HG03095 (cell line): ENCODE measurements around the gene POU5F2.

ENCODE experiments used
- ATAC-seq: cut with Tn5 transposase; IDR thresholded peaks from one replicate; pipeline ENCODE4 v1.9.1; 2021; ENCODE audit warnings: moderate library complexity; ENCODE audit not compliant: unreplicated experiment

Gene POU5F2

DNA sequence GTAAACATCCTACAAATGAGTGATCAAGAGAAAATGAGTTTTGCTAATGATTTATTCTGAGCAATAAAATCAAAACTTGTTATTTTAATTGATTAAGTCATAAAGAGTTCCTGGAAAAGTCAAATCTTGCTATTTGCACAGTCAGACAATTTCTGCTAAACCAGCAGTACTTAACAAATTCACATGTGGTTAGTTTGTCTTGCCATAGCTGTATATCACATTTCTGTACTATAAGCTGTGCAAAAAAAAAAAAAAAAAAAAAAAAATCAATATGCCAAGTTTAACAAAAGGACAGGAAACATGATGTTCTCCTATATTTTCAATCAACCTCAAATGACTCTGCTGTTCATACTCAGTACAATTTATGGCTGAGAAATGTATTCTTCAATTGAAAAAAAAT lies 24.9 kb downstream of the POU5F2 start:
- ATAC-seq: no peak

DNA sequence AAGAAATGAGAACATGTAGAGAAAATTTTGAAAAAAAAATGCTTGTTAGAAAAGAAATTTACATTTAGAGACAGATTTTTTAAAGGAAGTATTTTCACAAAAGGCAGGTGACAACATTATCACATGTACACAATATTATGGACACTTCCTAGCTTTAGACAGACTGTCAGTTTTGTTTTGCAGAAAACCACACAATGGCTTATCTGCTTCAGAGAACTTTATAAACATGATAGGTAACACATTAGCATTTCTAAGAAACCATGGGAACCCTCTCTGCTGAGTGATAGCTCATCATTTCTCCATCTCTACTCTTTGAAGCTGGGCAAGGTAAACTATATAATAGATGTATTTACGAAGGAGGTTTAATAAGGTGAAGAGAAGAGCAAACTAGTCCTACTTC lies 25.6 kb downstream of the POU5F2 start:
- no peak for ATAC-seq

- no peak for ATAC-seq
Observed at GRCh38 chr5:93715327-93715726, 26.1 kb downstream of the POU5F2 start.

GRCh38 chr5:93708442-93708841 lies 33.0 kb downstream of the POU5F2 start:
- ATAC-seq: no peak

DNA sequence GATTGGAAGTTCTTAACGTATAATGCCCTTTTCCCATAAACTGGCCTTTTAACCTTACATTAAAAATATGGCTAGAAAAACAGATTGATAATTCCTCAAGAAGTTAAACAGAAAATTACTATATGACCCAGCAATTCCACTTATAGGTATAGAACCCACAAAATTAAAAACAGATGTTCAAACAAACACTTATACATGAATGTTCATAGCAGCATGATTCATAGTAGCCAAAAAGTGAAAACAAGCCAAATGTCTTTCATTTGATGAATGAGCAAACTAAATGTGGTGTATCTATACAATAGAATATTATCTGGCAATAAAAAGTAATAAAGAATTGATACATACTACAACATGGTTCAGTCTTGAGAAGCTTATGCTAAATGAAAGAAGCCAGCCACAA lies 35.5 kb downstream of the POU5F2 start:
- ATAC-seq: no peak

- no peak for ATAC-seq
Observed at GRCh38 chr5:93704996-93705395, 36.4 kb downstream of the POU5F2 start.

- ATAC-seq: no peak
Observed at GRCh38 chr5:93691997-93692396, 49.4 kb downstream of the POU5F2 start.
